ENCODE data around the gene UGGT1.
"Not testable (repeated sequence)": the region's sequence is repeated elsewhere in the genome, so short reads cannot be mapped to it uniquely, and the experiment has no call there.

The UGGT1 gene

DNA sequence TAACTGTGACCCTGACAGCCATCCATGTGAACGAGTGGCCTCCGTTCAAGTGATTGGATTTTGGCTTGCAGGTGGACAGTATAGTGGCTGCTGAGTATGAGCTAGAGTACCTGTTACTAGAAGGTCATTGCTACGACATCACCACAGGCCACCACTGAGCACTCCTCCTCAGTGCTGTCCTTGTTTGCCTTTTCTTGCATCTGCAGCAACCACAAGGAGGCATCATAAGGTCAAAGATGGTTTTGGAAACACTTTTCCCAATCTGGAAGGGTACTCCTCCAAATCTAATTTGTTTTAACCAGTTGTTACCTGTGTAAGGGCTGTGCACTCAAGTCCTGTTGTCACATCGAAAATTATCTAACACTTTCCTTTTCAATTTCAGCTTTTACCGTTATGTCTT, 81.2 kb downstream of the UGGT1 start:
- no peak for DNase-seq (ENCODE audit: low read depth in 2 of 2)

DNA sequence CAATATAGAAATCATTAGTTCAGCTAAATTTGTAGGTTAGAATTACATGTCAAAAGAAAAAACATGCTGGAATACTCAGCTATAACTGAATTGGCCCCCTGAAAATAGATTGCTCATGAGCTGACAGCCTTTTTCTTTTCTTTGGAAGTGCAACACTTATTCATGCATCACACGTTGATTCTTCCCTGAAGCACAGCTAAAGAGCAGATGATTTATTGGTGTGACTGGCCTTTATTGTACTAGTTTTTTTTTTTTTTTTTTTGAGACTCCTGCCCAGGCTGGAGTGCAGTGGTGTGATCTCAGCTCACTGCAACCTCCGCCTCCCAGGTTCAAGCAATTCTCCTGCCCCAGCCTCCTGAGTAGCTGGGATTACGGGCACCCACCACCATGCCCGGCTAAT, 83.1 kb downstream of the UGGT1 start:
- not testable (repeated sequence) for DNase-seq (ENCODE audit: low read depth in 2 of 2)

DNA sequence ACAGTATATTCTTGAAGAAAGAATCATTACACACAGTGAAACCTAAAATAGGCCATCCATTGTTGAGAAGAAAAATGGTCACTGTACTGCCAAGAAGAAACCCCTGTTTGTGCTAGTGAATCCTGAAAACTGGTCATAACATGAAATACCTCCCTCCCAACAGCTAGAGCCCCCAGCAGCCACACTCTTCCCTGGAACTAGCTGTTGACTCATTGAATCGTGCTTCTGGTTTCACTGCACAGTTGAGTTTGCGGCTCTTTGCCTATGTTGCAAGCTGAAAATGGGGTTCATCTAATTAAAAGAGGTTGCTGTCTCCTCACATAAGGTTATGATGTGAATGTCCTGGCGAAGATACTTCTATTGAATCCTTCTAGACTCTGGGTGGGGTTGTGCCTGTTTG, 86.3 kb downstream of the UGGT1 start:
- DNase-seq (ENCODE audit: low read depth in 2 of 2), result no peak

DNA sequence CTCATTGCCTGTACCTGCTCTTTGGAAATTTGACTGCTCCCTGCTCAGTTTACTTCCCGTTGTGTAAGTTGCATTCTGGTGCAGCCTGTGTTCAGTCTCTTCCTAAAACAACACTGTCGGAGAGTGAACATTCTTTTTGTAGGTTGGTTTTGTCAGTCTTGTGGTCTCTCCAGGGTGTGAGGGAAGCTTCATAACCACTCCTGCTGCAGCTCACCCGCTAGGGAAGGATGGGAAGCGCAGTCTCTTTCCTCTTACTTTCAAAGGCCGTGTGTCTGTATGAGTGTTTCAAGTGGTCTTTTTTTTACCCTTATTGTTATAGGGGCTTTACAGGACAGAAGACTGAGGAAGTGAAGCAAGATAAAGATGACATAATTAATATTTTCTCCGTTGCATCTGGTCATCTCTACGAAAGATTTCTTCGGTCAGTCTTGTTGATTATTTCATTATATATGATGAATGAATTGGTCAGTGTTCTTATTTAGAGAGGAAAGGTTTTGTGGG, 87.2 kb downstream of the UGGT1 start:
- DNase-seq (ENCODE audit: low read depth in 2 of 2), result no peak

DNA sequence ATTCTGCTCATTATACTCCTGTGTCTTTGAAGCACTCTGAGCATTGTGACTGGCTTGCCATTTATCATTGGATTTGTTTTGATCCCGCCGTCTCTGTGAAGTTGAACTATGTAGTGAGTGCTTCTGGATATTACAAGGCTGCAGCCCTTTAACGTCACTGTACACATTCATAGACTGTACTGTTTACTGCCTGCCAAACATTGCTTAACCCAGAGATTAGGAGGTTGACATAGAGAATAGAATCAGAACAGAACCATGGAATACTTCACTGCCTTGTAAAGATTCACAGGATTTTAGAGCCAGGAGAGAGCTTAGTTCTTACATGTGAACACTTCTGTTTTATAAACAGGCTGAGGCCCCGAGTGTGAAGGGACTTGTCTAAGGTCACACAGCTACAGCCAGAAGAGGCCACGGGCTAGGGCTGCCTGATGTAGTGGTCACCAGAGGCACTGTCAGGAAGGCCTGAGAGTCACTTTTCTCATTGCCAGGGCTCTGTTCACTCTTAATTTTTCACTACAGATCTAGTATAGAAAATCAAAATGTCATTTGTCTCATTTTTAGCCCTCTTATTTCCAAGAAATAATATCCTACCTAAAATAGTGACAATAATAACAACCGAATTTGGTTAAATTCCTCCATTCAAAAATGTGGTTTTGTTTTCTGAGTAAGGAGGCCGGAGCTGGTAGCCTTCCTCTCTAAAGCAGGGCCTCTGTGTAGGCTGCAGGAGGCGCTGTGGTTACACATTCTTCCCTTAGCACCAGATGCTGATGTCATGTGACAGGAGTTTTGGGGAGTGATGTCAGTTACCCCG, 87.9 kb downstream of the UGGT1 start:
- peak; percentile 21 to 26 for DNase-seq (ENCODE audit: low read depth in 2 of 2)

DNA sequence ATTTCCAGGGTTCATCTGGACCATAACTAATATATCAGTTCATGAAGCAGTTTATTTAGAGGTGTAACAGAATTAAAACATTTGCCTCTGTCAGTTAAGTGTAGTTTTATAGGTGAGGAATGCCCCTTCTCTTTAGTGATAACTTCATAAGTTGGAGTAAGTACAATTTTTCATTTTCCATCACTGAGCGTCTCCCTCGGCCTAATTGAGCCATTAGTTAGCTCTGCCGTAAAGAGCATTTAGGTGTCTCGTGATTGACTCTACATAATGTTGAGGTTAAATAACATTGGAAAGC, 88.4 kb downstream of the UGGT1 start:
- no peak for DNase-seq (ENCODE audit: low read depth in 2 of 2)

DNA sequence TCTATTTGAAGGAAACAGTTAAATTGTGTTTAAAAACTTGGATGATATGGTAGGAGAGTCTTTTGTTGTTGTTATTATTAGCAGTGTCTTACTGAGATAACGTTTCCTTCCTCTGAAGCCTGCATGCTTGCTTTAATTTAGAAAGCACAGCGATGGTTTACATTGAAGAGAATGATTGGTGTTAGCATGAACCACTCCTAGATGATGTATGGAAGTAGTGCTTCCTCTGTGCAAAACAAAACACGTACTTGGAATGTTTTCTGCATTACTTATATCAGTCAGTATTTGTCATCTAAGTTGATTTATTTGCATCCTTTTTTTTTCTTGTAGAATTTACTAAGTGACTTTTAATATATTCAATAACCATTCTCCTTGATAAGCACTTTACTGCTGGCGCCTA, 89.0 kb downstream of the UGGT1 start:
- no peak for DNase-seq (ENCODE audit: low read depth in 2 of 2)

DNA sequence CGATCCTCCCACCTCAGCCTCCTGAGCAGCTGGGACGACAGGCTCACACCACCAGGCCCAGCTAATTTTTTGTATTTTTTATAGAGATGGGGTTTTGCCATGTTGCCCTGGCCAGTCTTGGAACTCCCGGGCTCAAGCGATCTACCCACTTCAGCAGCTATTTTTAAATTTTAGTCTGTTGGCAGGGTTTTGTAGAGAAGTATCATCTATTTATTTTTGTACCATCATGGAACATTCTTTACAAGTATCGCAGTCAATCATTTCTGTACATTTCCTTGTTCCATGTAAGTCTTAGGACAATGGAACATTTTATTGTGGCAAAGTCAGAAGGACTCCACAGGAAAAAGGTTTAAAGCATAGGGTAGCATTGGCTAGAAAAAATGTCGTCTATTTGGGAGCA, 94.6 kb downstream of the UGGT1 start:
- no peak for DNase-seq (ENCODE audit: low read depth in 2 of 2)

DNA sequence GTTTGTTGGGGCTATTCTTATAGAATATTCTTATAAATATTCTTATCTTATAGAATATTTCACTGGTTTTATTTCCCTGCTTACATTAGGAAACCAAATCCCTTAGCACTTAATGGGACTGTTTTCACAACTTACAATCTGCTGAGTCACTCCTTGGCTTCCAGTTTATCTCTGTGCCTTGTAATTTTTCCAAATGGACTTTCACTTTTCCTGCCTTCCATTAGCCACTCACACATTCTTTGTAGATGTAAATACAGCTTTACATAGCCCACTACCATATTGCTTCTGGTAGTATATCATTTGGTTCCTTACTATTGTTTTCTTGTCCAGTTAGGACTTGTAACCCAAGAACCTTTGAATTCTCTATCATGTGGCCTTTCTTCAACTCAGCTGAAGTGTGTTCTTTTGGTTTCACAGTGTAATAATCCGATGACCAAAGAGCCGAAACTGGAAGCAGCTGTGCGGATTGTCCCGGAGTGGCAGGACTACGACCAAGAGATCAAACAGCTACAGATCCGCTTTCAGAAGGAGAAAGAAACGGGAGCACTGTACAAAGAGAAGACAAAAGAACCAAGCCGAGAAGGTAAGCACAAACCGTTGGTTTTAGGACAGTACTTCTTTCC, 96.1 kb downstream of the UGGT1 start:
- no peak for DNase-seq (ENCODE audit: low read depth in 2 of 2)

DNA sequence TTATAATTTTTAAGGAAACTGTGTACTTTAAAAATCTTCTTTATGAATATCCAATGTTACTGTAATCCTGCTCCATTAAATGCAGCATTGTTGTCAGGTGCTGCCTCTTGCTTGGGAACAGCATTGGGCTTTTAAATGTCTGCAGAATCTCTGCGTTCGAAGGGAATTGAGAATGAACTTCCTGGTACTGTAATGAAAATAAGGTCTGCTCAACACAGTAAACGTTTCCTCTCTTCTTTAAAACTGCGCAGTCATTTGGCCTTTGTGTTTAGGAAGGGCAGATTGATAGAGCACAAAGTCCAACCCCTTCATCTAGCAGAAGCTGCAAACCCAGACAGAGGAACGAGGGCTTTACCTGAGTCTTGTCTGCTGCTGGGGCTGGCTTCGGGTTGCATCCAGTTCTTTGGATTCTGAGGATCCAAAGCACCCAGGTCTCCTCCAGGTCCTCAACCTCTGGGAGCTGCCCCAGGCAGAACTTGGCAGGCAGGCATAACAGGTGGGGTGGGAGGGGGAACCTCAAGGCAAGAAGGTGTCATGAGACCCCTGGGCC, 104.5 kb downstream of the UGGT1 start:
- no peak for DNase-seq (ENCODE audit: low read depth in 2 of 2)

DNA sequence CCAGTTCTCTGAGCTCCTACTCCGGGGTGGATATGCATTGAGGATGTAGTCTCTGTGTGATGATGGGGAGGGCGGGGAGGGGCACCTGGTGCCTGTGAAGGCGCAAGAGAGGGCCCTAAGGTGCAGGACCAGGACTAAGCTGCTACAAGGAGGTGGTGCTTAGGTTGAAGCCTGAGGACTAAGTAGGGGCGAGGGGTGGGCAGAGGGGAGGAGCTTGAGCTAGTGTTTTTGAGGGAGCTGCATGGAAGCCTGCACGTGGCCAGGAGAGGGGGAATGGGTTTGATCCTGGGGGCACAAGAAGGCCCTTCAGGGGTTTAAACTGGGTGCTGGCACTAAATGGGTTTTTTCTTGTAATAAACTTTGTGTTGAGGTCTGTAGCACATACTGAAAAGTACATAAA, 105.0 kb downstream of the UGGT1 start:
- no peak for DNase-seq (ENCODE audit: low read depth in 2 of 2)

DNA sequence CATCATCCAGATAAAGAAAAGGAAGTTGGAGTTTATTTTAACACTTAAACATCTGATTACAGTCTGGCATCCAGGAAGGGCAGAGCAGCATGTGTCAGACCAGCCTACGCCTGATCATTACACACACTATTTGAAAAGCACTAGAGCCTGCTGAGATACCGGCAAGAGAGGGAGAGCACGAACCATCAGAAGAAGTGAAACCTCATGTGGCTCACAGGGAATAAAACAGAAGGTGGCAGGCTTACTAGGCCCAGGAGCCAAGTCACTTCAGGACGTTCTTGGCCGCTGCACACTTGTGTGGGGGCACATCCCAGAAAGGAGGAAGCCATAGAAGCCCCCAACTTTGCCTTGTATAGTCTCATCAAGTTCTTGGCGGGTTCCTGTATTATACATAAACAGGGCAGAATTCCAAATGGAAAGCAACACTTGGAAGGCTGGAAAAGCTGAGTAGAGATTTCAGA, 105.5 kb downstream of the UGGT1 start:
- DNase-seq (ENCODE audit: low read depth in 2 of 2), result no peak

DNA sequence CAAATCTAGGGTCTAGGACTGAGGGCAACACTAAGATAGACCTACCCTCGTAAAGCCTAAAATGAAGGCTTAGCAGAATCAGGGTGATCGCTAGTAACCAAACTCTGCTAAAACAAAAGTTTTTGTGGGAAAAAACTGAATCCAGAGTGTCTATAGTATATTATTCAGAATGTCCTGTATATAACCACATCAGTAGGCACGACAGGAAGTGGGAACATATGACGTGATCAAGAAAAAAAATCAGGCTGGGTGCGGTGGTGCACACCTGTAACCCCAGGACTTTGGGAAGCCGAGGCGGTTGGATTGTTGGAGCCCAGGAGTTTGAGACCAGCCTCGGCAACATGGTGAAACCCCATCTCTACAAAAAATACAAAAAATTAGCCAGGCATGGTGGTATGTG, 106.1 kb downstream of the UGGT1 start:
- no peak for DNase-seq (ENCODE audit: low read depth in 2 of 2)

DNA sequence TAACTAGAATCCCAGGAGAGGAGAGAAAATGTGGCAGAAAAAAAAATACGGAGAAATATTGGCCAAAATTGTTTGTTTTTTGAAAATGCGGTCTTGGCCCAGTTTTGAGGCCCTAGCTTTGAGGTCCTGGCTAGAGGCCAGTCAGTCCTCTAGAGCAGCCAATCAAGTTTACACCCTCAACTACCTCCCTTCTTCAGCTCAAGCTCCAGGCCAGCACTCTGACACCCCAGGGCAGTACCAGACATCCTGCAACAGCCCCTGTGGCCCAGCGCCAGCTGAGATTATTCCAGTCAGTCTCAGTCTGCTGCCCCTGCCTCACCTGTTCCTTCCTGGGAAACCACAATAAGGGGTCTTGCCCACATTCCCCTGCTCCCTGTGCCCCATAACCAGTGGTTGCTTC, 107.7 kb downstream of the UGGT1 start:
- no peak for DNase-seq (ENCODE audit: low read depth in 2 of 2)

DNA sequence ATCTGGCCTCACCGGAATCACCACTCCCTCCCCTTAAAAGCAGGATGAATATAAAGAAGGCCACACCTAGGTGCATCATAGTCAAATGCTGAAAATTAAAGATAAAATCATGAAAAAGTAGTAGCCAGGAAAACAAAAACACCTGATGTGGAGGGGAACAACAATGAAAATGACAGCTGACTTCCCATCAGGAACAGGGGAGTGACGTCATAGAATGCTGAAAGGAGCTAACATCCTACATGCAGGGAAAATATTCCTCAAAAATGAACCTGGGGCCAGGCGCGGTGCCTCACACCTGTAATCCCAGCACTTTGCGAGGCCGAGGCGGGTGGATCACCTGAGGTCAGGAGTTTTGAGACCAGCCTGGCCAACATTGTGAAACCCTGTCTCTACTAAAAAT, 108.1 kb downstream of the UGGT1 start:
- no peak for DNase-seq (ENCODE audit: low read depth in 2 of 2)

DNA sequence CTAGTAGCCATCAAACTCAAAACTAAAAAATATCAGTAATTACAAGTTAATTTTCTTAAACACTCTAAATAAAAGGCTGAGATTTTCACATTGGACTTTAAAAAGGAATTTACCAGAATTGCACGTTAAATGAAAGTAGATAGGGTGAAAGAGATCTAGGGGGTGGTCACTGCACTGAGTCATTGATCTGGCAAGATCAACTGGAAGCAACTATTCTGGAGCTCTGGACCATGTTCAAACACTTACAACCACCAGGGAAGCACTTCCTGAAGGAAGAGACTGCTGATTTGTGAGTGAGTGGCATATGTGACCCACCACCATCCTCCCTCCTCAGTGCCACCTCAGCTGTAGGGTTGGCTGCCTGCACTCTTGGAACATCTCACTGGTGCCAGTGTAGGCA, 111.8 kb downstream of the UGGT1 start:
- DNase-seq (ENCODE audit: low read depth in 2 of 2), result no peak

DNA sequence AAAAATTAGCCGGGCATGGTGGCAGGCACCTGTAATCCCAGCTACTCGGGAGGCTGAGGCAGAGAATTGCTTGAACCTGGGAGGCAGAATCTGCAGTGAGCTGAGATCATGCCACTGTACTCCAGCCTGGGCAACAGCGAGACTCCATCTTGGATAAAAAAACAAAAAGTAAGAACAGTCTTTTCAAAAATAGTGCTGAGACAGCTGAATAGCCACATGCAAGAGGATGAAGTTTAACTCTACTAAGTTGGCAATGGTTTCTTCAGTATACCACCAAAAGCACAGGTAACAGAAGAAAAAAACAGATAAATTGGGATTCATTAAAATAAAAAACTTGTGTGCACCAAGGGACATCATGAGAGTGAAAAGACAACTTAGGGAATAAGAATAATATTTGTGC, 115.2 kb downstream of the UGGT1 start:
- DNase-seq (ENCODE audit: low read depth in 2 of 2), result no peak

DNA sequence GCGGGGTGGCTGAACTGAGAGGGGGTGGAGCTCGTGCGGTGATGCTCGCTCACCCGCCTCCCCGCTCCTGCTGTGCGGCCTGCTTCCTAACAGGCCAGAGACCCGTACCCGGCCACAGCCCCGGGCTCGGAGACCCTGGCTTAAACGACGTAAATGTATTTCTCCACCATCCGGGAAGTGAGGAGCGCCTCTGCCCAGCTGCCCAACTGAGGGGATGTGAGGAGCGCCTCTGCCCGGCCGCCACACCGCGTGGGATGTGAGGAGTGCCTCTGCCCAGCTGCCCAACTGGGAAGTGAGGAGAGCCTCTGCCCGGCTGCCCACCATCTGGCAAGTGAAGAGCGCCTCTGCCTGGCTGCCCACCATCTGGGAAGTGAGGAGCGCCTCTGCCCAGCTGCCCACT, 117.0 kb downstream of the UGGT1 start:
- DNase-seq (ENCODE audit: low read depth in 2 of 2), result no peak

DNA sequence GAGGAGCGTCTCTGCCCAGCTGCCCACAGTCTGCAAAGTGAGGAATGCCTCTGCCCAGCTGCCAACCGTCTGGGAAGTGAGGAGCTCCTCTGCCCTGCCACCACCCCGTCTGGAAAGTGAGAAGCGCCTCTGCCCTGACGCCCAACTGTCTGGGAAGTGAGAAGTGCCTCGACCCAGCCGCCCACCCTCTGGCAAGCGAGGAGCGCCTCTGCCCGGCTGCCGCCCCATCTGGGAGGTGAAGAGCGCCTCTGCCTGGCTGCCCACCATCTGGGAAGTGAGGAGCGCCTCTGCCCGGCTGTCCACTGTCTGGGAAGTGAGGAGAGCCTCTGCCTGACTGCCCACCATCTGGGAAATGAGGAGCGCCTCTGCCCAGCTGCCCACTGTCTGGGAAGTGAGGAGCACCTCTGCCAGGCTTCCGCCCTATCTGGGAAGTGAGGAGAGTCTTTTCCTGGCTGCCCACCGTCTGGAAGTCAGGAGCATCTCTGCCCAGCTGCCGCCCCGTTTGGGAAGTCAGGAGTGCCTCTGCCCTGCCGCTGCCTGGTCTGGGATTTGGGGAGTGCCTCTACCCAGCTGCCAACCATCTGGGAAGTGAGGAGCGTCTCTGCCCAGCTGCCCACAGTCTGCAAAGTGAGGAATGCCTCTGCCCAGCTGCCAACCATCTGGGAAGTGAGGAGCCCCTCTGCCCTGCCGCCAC, 117.8 kb downstream of the UGGT1 start:
- not testable (repeated sequence) for DNase-seq (ENCODE audit: low read depth in 2 of 2)

DNA sequence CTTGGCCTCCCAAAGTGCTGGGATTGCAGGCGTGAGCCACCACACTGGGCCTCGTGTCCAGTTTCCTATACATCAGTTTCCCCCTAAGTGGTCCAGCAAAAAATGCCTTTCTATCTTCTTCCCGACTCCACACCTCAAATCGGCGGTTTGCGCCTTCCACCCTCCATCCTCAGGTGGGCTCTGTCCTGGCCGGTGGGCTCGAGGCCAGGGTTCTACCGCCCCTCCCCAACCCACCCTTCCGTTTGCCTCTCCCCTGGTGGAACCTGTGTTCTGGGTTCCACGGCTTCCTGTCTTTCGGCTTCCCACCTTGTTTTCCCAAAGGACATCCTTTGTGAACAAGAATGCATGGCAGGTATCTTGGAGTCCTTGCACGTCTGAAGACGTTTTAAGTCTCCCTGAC, 123.3 kb downstream of the UGGT1 start:
- DNase-seq (ENCODE audit: low read depth in 2 of 2), result no peak

DNA sequence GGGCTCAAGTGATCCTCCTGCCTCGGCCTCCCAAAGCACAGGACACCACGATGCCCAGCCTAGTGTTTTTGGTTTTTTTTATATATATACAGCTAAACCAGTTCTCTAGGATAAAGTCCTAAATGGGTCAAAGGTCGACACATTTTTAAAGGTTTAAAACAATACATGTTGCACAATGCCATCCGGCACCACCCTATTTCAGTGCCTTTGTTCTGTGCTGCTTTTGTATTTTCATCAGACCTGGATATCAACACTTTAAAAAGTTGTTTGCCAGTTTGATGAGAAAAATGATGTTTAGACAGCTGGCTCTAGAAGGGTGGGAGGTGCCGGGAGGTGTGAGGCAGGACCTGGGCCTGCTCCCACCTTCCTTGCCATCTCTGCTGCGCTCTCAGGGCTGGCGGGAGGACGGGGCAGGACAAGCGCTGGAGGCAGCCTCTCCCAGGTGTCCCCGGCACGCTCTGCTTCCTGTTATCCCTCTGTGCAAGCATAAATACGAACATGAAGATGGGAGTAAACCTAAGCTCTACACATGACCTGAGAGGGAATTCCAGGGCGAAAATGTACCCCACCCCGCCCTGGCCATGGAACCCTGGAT, 124.0 kb downstream of the UGGT1 start:
- no peak for DNase-seq (ENCODE audit: low read depth in 2 of 2)

DNA sequence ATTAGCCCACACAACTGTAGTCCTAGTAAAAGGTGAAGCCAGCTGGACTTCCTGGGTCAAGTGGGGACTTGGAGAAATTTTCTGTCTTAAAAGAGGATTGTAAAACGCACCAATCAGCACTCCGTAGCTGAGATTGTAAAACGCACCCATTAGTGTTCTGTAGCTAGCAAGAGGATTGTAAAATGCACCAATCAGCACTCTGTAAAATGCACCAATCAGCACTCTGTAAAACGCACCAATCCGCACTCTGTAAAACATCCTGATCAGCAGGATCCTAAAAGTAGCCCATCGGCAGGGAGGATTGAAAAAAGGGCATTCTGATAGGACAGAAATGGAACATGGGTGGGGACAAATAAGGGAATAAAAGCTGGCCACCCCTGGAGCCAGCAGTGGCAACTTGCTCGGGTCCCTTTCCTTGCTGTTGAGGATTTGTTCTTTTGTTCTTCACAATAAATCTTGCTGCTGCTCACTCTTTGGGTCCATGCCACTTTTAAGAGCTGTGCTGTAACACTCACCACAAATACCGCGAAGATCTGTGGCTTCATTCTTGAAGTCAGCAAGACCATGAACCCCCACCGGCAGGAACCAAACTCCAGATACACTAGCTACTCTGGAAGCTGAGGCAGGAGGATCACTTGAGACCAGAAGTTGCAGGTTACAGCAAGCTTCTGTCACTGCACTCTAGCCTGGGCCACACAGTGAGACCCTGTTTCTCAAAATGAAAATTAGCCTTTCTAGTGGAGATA, 125.1 kb downstream of the UGGT1 start:
- DNase-seq (ENCODE audit: low read depth in 2 of 2), result no peak
